Stomach (tissue), 9 donors: ENCODE measurements around the gene ACSF3. TPM values are rescaled to one million over a fixed set of nuclear protein-coding genes. Genes with fewer than 3 reads are reported as not detected.

Experiments used
- DNase-seq, 2 donors: peaks; one replicate each; pipeline versions ENCODE4 v3.0.0 to v3.0.0-alpha.2; 2013 to 2019
- H3K27ac ChIP-seq, 5 donors: fragments of 200-600 bp in 4 of 5; sonication (generic) in 4 of 5; one replicate each; pipeline ENCODE4 v1.5.1; 2013 to 2019; ENCODE audit warnings: mild to moderate bottlenecking in 1 of 5, moderate library complexity in 1 of 5
- H3K27me3 ChIP-seq, 3 donors: fragments of 200-600 bp; sonication (generic); one replicate each; pipeline ENCODE4 v1.5.1; 2017 to 2019; ENCODE audit warnings: mixed run types in 1 of 3
- H3K36me3 ChIP-seq, 4 donors: fragments of 200-600 bp; sonication (generic); 1 replicate in 3 of 4; 2 replicates in 1 of 4; pipeline ENCODE4 v1.5.1; 2016 to 2019
- H3K4me1 ChIP-seq, 4 donors: fragments of 200-600 bp; sonication (generic); one replicate each; pipeline ENCODE4 v1.5.1; 2016 to 2019
- H3K4me3 ChIP-seq, 4 donors: fragments of 200-600 bp; sonication (generic) in 3 of 4; one replicate each; pipeline ENCODE4 v1.5.1; 2016 to 2019; ENCODE audit warnings: mild to moderate bottlenecking in 1 of 4
- H3K9me3 ChIP-seq, 4 donors: fragments of 200-600 bp; sonication (generic); one replicate each; pipeline ENCODE4 v1.5.1; 2016 to 2019
- EP300 ChIP-seq: sonication (generic); formaldehyde crosslinking; IDR thresholded peaks from one replicate; pipeline ENCODE4 v1.6.1; 2017; ENCODE audit warnings: antibody characterized with exemption
- POLR2A ChIP-seq, 4 donors: fragments of 450-650 bp; IDR thresholded peaks; one replicate each; pipeline ENCODE4 v1.6.1; 2016; ENCODE audit warnings: antibody characterized with exemption in 4 of 4, control low read depth in 2 of 4, mild to moderate bottlenecking in 1 of 4, moderate library complexity in 1 of 4
- POLR2AphosphoS5 ChIP-seq, 3 donors: sonication (generic); formaldehyde crosslinking; IDR thresholded peaks; one replicate each; pipeline ENCODE4 v1.6.1; 2016; ENCODE audit warnings: antibody characterized with exemption in 3 of 3
- WGBS, 5 donors: extraction: QIAGEN DNeasy Blood & Tissue Kit in 3 of 5; methylation state at CpG; one replicate each; pipeline versions ENCODE4 v1.1.5 to v1.1.7; 2013 to 2018; 5-methylcytosine and 5-hydroxymethylcytosine counted together
- intact Hi-C: fragments of 100-400 bp; cut with DNase I; formaldehyde crosslinking; loops from one replicate; pipeline ENCODE4 v1.15.1; 2023; ENCODE audit warnings: low total_unique reads
- polyA plus RNA-seq, 3 donors: library from polyadenylated mRNA; stranded (reverse); fragments of 200-250 nt; gene quantifications; one replicate each; pipeline ENCODE4 v1.2.3, GENCODE V29; 2013
- total RNA-seq, 5 donors: library from RNA; depleted of rRNA; stranded (reverse); fragments of >200 nt; gene quantifications; one replicate each; pipeline versions ENCODE4 v1.1.0 to v1.2.3, GENCODE V29; 2014 to 2016
- TF ChIP-seq, protein P1 (sequence below), 7 experiments: fragments of 450-650 bp in 4 of 7; fragments of 200-600 bp in 3 of 7; sonication (generic) in 3 of 7; IDR thresholded peaks; one replicate each; pipeline ENCODE4 v1.5.1; 2016 to 2019; ENCODE audit warnings: antibody characterized with exemption in 7 of 7, control low read depth in 2 of 7, mild to moderate bottlenecking in 1 of 7
- donor health status: healthy with polysubstance abuse.
- donor health status: Bipolar disorder and iron deficiency.
- donor health status: healthy.

The ACSF3 gene
- total and polyA plus RNA-seq, 8 donors = 16.9 to 265 (median 30.7) TPM

DNA sequence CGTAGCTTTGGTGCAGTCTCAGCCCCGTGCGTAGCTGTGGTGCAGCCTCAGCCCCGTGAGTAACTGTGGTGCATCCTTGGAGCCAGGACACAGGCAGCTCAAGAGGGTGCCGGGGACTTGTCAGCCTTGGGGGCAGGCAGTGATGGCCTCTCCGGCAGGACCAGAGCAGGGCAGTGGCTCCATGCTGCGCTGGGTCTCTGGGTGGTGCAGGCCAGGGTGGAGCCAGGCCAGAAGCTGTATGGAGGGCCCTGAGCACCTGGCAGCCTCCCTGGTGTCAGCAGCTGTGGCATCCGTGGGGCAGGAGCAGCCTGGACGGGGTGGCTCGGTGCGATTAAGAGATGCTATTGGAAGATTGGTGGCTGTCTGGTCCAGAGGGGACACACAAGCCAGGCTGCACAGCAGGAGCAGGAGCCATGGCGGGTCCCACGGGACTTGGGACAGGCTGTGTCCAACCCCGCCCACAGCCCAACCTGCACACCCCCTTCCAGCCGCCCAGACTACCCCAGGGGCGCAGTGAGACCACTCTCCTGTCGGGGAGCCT lies 49.6 kb downstream of the ACSF3 start:
- Histone ChIP-seq H3K9me3 (no peaks in the 10 kb centered on the region), H3K4me3 (no peak overlapping the region), H3K36me3 (peaks cover 46 to 96% (median 89%) of the 10 kb centered on the region in 4 donors), H3K27ac (no peak overlapping the region), H3K27me3 (no peaks in the 10 kb centered on the region), H3K4me1 (no peaks in the 10 kb centered on the region)
- no peak for DNase-seq
- intact Hi-C loops = no loop called here
- TF ChIP-seq POLR2AphosphoS5 (IDR thresholded peaks at IDR 0.05) (no peak), POLR2A (IDR thresholded peaks at IDR 0.05) (no peak)
- WGBS, 5 donors = 96 to 98% (median 97%) methylated on average over 11 to 17 of the region's 17 CpGs

DNA sequence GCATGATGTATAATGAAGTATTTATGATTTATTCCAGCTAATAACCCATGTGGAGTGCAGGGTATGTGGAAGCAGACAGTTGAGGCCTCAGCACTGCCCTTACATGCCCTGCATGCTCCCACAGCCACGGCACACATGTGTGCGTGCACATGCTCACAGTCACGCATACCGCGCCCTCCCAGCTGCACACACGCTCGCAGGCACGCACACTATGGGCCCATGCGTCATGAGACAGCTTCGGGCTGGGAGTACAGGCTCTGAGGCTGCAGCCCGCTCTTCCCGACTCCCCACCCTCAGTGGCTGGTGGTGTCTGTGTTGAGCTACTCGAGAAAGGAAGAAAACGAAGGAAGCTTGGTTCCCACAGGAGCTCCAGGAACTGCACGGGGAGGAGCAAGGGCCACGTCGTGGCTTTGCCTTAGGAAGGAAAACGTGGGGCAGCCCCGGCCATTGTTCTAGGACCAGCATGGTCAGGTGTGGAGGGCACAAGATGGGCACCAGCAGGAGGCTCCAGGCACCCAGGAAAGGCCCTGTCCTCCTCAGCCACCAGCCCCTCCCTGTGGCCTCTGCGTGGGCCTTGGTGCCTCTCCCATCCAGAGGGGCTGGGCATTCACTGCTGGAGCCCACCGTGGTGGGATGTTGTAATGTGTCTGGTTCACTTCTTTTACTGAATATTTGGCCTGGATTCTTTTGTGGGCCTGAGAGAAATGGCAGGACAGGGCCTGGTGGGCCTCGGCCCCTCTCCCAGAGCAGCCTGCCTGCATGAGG lies 50.4 kb downstream of the ACSF3 start:
- WGBS, 5 donors = 87 to 94% (median 92%) methylated on average over 19 to 22 of the region's 22 CpGs
- peaks cover 0 to 6% (median 0%) of the 10 kb centered on the region in 4 donors for H3K9me3 ChIP-seq
- no peak for TF ChIP-seq POLR2A (IDR thresholded peaks at IDR 0.05)
- TF ChIP-seq, protein P1, sequence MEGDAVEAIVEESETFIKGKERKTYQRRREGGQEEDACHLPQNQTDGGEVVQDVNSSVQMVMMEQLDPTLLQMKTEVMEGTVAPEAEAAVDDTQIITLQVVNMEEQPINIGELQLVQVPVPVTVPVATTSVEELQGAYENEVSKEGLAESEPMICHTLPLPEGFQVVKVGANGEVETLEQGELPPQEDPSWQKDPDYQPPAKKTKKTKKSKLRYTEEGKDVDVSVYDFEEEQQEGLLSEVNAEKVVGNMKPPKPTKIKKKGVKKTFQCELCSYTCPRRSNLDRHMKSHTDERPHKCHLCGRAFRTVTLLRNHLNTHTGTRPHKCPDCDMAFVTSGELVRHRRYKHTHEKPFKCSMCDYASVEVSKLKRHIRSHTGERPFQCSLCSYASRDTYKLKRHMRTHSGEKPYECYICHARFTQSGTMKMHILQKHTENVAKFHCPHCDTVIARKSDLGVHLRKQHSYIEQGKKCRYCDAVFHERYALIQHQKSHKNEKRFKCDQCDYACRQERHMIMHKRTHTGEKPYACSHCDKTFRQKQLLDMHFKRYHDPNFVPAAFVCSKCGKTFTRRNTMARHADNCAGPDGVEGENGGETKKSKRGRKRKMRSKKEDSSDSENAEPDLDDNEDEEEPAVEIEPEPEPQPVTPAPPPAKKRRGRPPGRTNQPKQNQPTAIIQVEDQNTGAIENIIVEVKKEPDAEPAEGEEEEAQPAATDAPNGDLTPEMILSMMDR (IDR thresholded peaks at IDR 0.05) = no peak
- no peak for TF ChIP-seq POLR2AphosphoS5 (IDR thresholded peaks at IDR 0.05)
- no peak for TF ChIP-seq EP300
- no peak overlapping the region for H3K27ac ChIP-seq
- no peaks in the 10 kb centered on the region for H3K27me3 ChIP-seq
- H3K4me1 ChIP-seq = no peaks in the 10 kb centered on the region
- H3K36me3 ChIP-seq = peaks cover 47 to 96% (median 88%) of the 10 kb centered on the region in 4 donors
- no peak overlapping the region for H3K4me3 ChIP-seq
- no peak for DNase-seq
- intact Hi-C loops = no loop called here

DNA sequence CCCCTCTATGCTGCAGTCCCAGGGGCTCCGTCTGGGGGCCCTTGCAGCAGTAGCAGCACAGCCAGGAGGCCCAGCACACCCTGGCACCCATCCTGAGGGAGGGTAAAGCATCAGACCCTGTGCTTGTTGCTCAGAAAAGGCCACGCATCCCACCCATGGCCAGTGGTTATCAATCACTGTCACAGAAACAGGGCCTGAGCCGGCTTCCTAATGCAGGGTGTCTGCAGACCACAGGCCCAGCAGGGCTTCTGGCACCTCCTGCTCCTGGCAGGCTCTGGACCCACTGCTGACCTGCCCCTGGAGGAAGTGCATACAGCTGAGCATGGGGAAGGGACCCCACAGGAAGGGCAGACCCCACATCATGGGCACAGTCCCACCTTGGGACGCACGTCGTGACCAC lies 51.0 kb downstream of the ACSF3 start:
- WGBS, 5 donors = 67 to 95% (median 85%) methylated on average over 1 to 6 of the region's 6 CpGs
- peaks cover 51 to 96% (median 91%) of the 10 kb centered on the region in 4 donors for H3K36me3 ChIP-seq
- no peak overlapping the region for H3K27ac ChIP-seq
- H3K9me3 ChIP-seq = peaks cover 0 to 12% (median 1%) of the 10 kb centered on the region in 4 donors
- no peaks in the 10 kb centered on the region for H3K27me3 ChIP-seq
- no peak for TF ChIP-seq POLR2AphosphoS5 (IDR thresholded peaks at IDR 0.05)
- no peak for TF ChIP-seq EP300
- TF ChIP-seq, protein P1 (IDR thresholded peaks at IDR 0.05) = no peak
- TF ChIP-seq POLR2A (IDR thresholded peaks at IDR 0.05) = no peak
- no peaks in the 10 kb centered on the region for H3K4me1 ChIP-seq
- no peak for DNase-seq
- intact Hi-C loops = no loop called here
- no peak overlapping the region for H3K4me3 ChIP-seq

DNA sequence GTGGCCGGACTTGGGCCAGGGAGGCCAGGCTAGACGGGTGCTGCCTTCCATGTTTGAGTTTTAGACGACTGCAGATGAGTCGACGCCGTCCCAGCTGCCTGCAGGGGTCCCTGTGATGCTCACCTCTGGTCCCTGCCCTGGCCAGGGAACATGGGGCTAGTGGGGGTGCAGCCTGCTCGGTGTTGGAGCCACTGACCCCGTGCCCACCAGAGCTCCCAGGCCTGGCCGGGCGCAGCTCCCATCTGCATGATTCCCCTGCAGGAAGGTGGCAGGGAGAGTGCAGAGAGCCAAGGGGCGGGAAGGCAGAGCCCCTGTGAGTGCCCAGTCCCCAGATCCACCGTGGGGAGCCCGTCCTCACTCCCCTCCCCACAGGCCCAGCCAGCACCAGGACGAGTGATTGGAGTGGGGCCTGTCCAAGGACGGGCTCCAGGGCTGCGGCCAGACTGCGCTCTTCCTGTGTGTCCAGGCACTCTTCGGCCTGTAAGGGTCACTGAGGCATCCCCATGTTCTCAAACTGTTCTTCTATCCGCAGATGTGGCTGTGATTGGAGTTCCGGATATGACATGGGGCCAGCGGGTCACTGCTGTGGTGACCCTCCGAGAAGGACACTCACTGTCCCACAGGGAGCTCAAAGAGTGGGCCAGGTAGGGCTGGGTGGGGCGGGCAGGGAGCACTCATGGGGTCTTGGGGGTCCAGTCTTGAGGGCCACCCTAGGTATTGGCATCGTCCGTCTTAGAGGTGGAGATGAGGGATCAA lies 51.9 kb downstream of the ACSF3 start:
- no peak overlapping the region for H3K27ac ChIP-seq
- TF ChIP-seq EP300 (no peak), POLR2A (IDR thresholded peaks at IDR 0.05) (no peak), POLR2AphosphoS5 (IDR thresholded peaks at IDR 0.05) (no peak)
- TF ChIP-seq, protein P1 (IDR thresholded peaks at IDR 0.05) = no peak
- H3K9me3 ChIP-seq = peaks cover 0 to 12% (median 1%) of the 10 kb centered on the region in 4 donors
- intact Hi-C loops = no loop called here
- no peaks in the 10 kb centered on the region for H3K27me3 ChIP-seq
- H3K4me1 ChIP-seq = no peaks in the 10 kb centered on the region
- no peak for DNase-seq
- 95 to 97% (median 96%) methylated on average over 18 to 25 of the region's 25 CpGs for WGBS, 5 donors
- no peak overlapping the region for H3K4me3 ChIP-seq
- peaks cover 51 to 96% (median 91%) of the 10 kb centered on the region in 4 donors for H3K36me3 ChIP-seq
